Measurements from ENCODE around the gene TRAP1. TPM values are rescaled to one million over a fixed set of nuclear protein-coding genes. Genes with fewer than 3 reads are reported as not detected.

Gene TRAP1
- polyA plus RNA-seq, 2 of the 4 experiments (the other 2 are of a cell fraction): 103 to 198 TPM

GRCh38 chr16:3718628-3719027 is 1.3 kb upstream of the TRAP1 start:
- ATAC-seq (no peak), FAIRE-seq (no peak), DNase-seq (ENCODE audit: low read depth in 1 of 2, low spot score in 1 of 2) (no peak)
- Histone ChIP-seq H3K4me2 (no peak overlapping the region; the same call in 2 of the 3 replicates), H3K27ac (no peak overlapping the region), H3K9me3 (no peaks in the 10 kb centered on the region), H3K4me1 (peaks cover 3% of the 10 kb centered on the region; the same call in 1 of the 3 replicates), H3K4me3 (no peak overlapping the region)
- ChIA-PET POLR2A (interaction anchor here (0.6 kb wide), 2 partner anchors 25 to 41 kb away, joined by 3 to 4 read pairs; no protein-coding TSS in a partner anchor), CTCF (interaction anchor here (0.6 kb wide), 1 partner anchor 1019 kb away, joined by 4 read pairs; no protein-coding TSS in a partner anchor)
- TF ChIP-seq FOXS1 (CRISPR knock-in tag; IDR thresholded peaks at IDR 0.05): no peak
- no peak for TF ChIP-seq ZSCAN20 (CRISPR knock-in tag; IDR thresholded peaks at IDR 0.05)
- TF ChIP-seq ZC3H11A (IDR thresholded peaks at IDR 0.05): no peak
- TF ChIP-seq RCOR1 (IDR thresholded peaks at IDR 0.05; ENCODE audit: low read depth, low read length): no peak
- TF ChIP-seq GATA3 (IDR thresholded peaks at IDR 0.05; ENCODE audit: borderline replicate concordance): no peak
- no peak for TF ChIP-seq MYC (IDR thresholded peaks at IDR 0.05; ENCODE audit: borderline replicate concordance, low read length)
- no peak for TF ChIP-seq PBX3 (IDR thresholded peaks at IDR 0.05)
- no peak for TF ChIP-seq RAD21 (conservative IDR thresholded peaks at IDR 0.05 in 1 of 2, IDR thresholded peaks at IDR 0.05 in 1 of 2)
- TF ChIP-seq, protein P1, sequence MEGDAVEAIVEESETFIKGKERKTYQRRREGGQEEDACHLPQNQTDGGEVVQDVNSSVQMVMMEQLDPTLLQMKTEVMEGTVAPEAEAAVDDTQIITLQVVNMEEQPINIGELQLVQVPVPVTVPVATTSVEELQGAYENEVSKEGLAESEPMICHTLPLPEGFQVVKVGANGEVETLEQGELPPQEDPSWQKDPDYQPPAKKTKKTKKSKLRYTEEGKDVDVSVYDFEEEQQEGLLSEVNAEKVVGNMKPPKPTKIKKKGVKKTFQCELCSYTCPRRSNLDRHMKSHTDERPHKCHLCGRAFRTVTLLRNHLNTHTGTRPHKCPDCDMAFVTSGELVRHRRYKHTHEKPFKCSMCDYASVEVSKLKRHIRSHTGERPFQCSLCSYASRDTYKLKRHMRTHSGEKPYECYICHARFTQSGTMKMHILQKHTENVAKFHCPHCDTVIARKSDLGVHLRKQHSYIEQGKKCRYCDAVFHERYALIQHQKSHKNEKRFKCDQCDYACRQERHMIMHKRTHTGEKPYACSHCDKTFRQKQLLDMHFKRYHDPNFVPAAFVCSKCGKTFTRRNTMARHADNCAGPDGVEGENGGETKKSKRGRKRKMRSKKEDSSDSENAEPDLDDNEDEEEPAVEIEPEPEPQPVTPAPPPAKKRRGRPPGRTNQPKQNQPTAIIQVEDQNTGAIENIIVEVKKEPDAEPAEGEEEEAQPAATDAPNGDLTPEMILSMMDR (IDR thresholded peaks at IDR 0.05): no peak
- no peak for TF ChIP-seq HEYL (CRISPR knock-in tag; IDR thresholded peaks at IDR 0.05)
- no peak for TF ChIP-seq CHD4 (IDR thresholded peaks at IDR 0.05; ENCODE audit: borderline replicate concordance)
- no peak for TF ChIP-seq RARB (CRISPR knock-in tag; IDR thresholded peaks at IDR 0.05)
- no peak for TF ChIP-seq NFE2L2 (conservative IDR thresholded peaks at IDR 0.05; ENCODE audit: low read length)
- no peak for TF ChIP-seq RFX5 (IDR thresholded peaks at IDR 0.05)
- TF ChIP-seq FOSL2 (IDR thresholded peaks at IDR 0.05): no peak
- TF ChIP-seq FOSL2 (CRISPR knock-in tag; IDR thresholded peaks at IDR 0.05): no peak
- TF ChIP-seq CEBPB (IDR thresholded peaks at IDR 0.05): no peak
- WGBS (ENCODE audit: missing lambda C conversion rate): 91% methylated on average over 10 of the region's 10 CpGs

DNA sequence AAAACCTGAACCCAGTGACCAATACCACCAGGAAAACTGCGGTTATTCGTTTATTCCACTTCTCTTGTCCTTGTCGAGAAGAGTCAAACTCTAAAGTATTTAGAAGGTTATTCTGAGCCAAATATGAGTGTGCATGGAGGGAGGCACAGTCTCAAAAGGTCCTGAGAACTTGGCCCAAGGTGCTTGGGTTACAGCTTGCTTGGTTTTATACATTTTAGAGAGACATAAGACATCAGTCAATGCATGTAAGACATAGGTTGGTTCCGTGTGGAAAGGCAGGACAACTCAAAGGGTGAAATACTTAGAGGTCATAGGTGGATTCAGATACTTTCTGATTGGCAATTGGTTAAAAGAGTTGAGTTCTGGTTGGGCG is 681 bp upstream of the TRAP1 start:
- peak overlapping the region; percentile 95 to 96 for H3K27ac ChIP-seq
- POLR2A ChIA-PET: interaction anchor here (0.6 to 1.5 kb wide), 5 partner anchors 14 to 317 kb away, joined by 3 to 7 read pairs (median 4); partner anchors contain the start of genes ZNF174 and ZSCAN32
- H3K9me3 ChIP-seq: no peaks in the 10 kb centered on the region
- peak overlapping the region; percentile 100 for H3K4me3 ChIP-seq
- CTCF ChIA-PET: interaction anchor here (0.6 kb wide), 1 partner anchor 1020 kb away, joined by 4 read pairs; no protein-coding TSS in a partner anchor
- ATAC-seq: peak in 1 of 2 experiments; percentile 4; a peak in 2 of 6 replicates
- no peak for FAIRE-seq
- peaks cover 3% of the 10 kb centered on the region; the same call in 1 of the 3 replicates for H3K4me1 ChIP-seq
- 26% methylated on average over 5 of the region's 5 CpGs for WGBS (ENCODE audit: missing lambda C conversion rate)
- DNase-seq (ENCODE audit: low read depth in 1 of 2, low spot score in 1 of 2): no peak
- TF ChIP-seq NR3C1 (IDR thresholded peaks at IDR 0.05) (no peak), CHD2 (IDR thresholded peaks at IDR 0.05; ENCODE audit: low read length, partially characterized antibody) (no peak), FOSB (CRISPR knock-in tag; IDR thresholded peaks at IDR 0.05) (no peak), ZNF302 (CRISPR knock-in tag; IDR thresholded peaks at IDR 0.05) (no peak), MAFK (IDR thresholded peaks at IDR 0.05; ENCODE audit: partially characterized antibody) (no peak), TFCP2L1 (CRISPR knock-in tag; IDR thresholded peaks at IDR 0.05) (no peak), POLR2A (IDR thresholded peaks at IDR 0.05; ENCODE audit: low read length) (no peak), ZC3H11A (IDR thresholded peaks at IDR 0.05) (no peak), PHF8 (IDR thresholded peaks at IDR 0.05; ENCODE audit: borderline replicate concordance, low read depth) (no peak), RFX5 (IDR thresholded peaks at IDR 0.05) (no peak), MYC (IDR thresholded peaks at IDR 0.05; ENCODE audit: borderline replicate concordance, low read length) (no peak), HOXB5 (CRISPR knock-in tag; IDR thresholded peaks at IDR 0.05) (no peak), EHF (CRISPR knock-in tag; IDR thresholded peaks at IDR 0.05) (no peak), JUNB (IDR thresholded peaks at IDR 0.05) (no peak), SMC3 (IDR thresholded peaks at IDR 0.05) (no peak), MAZ (IDR thresholded peaks at IDR 0.05; ENCODE audit: borderline replicate concordance, low read depth, low read length) (no peak)
- peak overlapping the region; percentile 99 for H3K4me2 ChIP-seq

Measured in A549 (cell line).